HepG2 (cell line): ENCODE measurements around the gene MYCBPAP. TPM values are rescaled to one million over a fixed set of nuclear protein-coding genes. Genes with fewer than 3 reads are reported as not detected.
A peak's percentile ranks its signal among the peaks of the same experiment; 100 is the strongest.

ENCODE experiments used
- ATAC-seq: fragments of 200-7000 bp; cut with Tn5 transposase; 3 replicates; pipeline ENCODE4 v1.9.1; 2020; ENCODE audit warnings: mild to moderate bottlenecking, moderate library complexity
- BruUV-seq: library from RNA; stranded (reverse); fragments of 400-500 nt; replicated peaks from 2 replicates; lab custom pipeline; 2021; lab: Mats Ljungman, UMichigan
- CTCF ChIA-PET: fragments of 300-600 bp; formaldehyde crosslinking; extraction: SDS; loops from one replicate; lab custom pipeline; 2021; ENCODE audit warnings: low total read pairs, inconsistent platforms, low intra/inter-chr PET ratio; lab: Yijun Ruan, JAX
- POLR2A ChIA-PET: fragments of 350-600 bp; sonication (Branson Sonifier 250); formaldehyde crosslinking; loops from one replicate; lab custom pipeline; 2020; ENCODE audit warnings: antibody characterized with exemption, inconsistent platforms; lab: Yijun Ruan, JAX
- DNase-seq: peaks from one replicate; pipeline ENCODE4 v3.0.0-alpha.2; 2015; ENCODE audit warnings: low spot score
- FAIRE-seq: peaks from 3 replicates; lab custom pipeline; 2011; peaks lifted over from hg19 to GRCh38; lab: Jason Lieb, UNC
- H2AFZ ChIP-seq: one replicate; pipeline ENCODE4 v1.6.1; 2011; ENCODE audit warnings: low read length, inconsistent platforms
- H3K27ac ChIP-seq: fragments of 300-600 bp; 3 replicates; pipeline ENCODE4 v1.8.0; 2011; ENCODE audit warnings: mixed run types, mild to moderate bottlenecking, mixed read lengths, low read length, inconsistent platforms; ENCODE audit not compliant: insufficient read depth; ENCODE audit errors: extremely low read length
- H3K27me3 ChIP-seq, 2 experiments: fragments of 200-600 bp in 1 of 2; 2 replicates in 1 of 2; 3 replicates in 1 of 2; pipeline versions ENCODE4 v1.6.0 to v1.8.0; 2011; ENCODE audit warnings: low read length in 2 of 2, mild to moderate bottlenecking in 2 of 2, moderate library complexity in 2 of 2, inconsistent platforms in 1 of 2; ENCODE audit not compliant: insufficient read depth in 2 of 2, control insufficient read depth in 1 of 2
- H3K36me3 ChIP-seq, 2 experiments: fragments of 200-600 bp in 1 of 2; replicated peaks in 1 of 2; 2 replicates in 1 of 2; 3 replicates in 1 of 2; pipeline versions ENCODE4 v1.5.1 to v1.8.0; 2011; ENCODE audit warnings: low read length in 2 of 2, inconsistent platforms in 1 of 2; ENCODE audit not compliant: insufficient read depth in 2 of 2, control insufficient read depth in 1 of 2
- H3K4me1 ChIP-seq: 2 replicates; pipeline ENCODE4 v1.5.1; 2012; ENCODE audit warnings: low read length, inconsistent platforms; ENCODE audit not compliant: insufficient read depth
- H3K4me2 ChIP-seq: 2 replicates; pipeline ENCODE4 v1.6.0; 2011; ENCODE audit warnings: low read depth, low read length, inconsistent platforms
- H3K4me3 ChIP-seq, 3 experiments: fragments of 200-600 bp in 1 of 3; sonication (generic), shearing (Covaris generic) in 1 of 3; replicated peaks in 1 of 3; 2 replicates each; pipeline ENCODE4 v1.5.1; 2011 to 2016; ENCODE audit warnings: low read length in 3 of 3, inconsistent platforms in 2 of 3, low read depth in 2 of 3, mild to moderate bottlenecking in 2 of 3, control low read depth in 1 of 3, mixed read lengths in 1 of 3; ENCODE audit not compliant: insufficient read depth in 1 of 3
- H3K79me2 ChIP-seq: one replicate; pipeline ENCODE4 v1.6.1; 2011; ENCODE audit warnings: low read length, inconsistent platforms; ENCODE audit not compliant: insufficient read depth
- H3K9ac ChIP-seq: 2 replicates; pipeline ENCODE4 v1.6.0; 2011; ENCODE audit warnings: mild to moderate bottlenecking, low read depth, low read length, inconsistent platforms; ENCODE audit not compliant: insufficient read depth
- H3K9me3 ChIP-seq: 2 replicates; pipeline ENCODE4 v1.5.1; 2012; ENCODE audit warnings: mild to moderate bottlenecking, low read length
- H4K20me1 ChIP-seq: 2 replicates; pipeline ENCODE4 v1.6.0; 2011; ENCODE audit warnings: inconsistent platforms, mild to moderate bottlenecking, low read length, moderate library complexity; ENCODE audit not compliant: insufficient read depth
- FOXA3 ChIP-seq: IDR thresholded peaks from 2 replicates; pipeline ENCODE4 v1.6.1; 2016; ENCODE audit warnings: missing genetic modification reagents, missing compliant biosample characterization
- HNRNPL ChIP-seq: fragments of 200-400 bp; formaldehyde crosslinking; IDR thresholded peaks from 2 replicates; pipeline ENCODE4 v1.6.1; 2017; ENCODE audit warnings: mild to moderate bottlenecking, low read depth, low read length
- RBFOX2 ChIP-seq: fragments of 200-400 bp; formaldehyde crosslinking; IDR thresholded peaks from 2 replicates; pipeline ENCODE4 v1.6.1; 2017; ENCODE audit warnings: low read depth, mild to moderate bottlenecking, low read length
- SAP130 ChIP-seq: IDR thresholded peaks from 2 replicates; pipeline ENCODE4 v1.6.1; 2016; ENCODE audit warnings: low read depth
- SIN3A ChIP-seq: IDR thresholded peaks from 2 replicates; pipeline ENCODE4 v1.6.1; 2011; ENCODE audit warnings: low read depth, mild to moderate bottlenecking, control low read depth, low read length, borderline replicate concordance
- SP140L ChIP-seq: sonication (generic); formaldehyde crosslinking; IDR thresholded peaks from 2 replicates; pipeline ENCODE4 v1.4.0; 2020; ENCODE audit warnings: missing genetic modification reagents, borderline replicate concordance
- SPEN ChIP-seq: sonication (generic); formaldehyde crosslinking; IDR thresholded peaks from 2 replicates; pipeline ENCODE4 v1.5.1; 2020; ENCODE audit warnings: low read depth, mild to moderate bottlenecking, missing genetic modification reagents
- U2AF2 ChIP-seq: fragments of 200-400 bp; formaldehyde crosslinking; IDR thresholded peaks from 2 replicates; pipeline ENCODE4 v1.6.1; 2017; ENCODE audit warnings: low read depth, mild to moderate bottlenecking, low read length
- ZBTB3 ChIP-seq: sonication (generic); formaldehyde crosslinking; IDR thresholded peaks from 2 replicates; pipeline ENCODE4 v1.4.0; 2020; ENCODE audit warnings: low read depth, mild to moderate bottlenecking, moderate library complexity, missing genetic modification reagents, borderline replicate concordance
- ZNF33B ChIP-seq: sonication (generic); formaldehyde crosslinking; IDR thresholded peaks from 2 replicates; pipeline ENCODE4 v1.5.1; 2020; ENCODE audit warnings: mild to moderate bottlenecking, missing genetic modification reagents
- ZNF350 ChIP-seq: sonication (generic); formaldehyde crosslinking; IDR thresholded peaks from 2 replicates; pipeline ENCODE4 v1.4.0; 2020; ENCODE audit warnings: mild to moderate bottlenecking, low read depth, missing genetic modification reagents, borderline replicate concordance
- WGBS: methylation state at CpG from one replicate; pipeline ENCODE4 v1.1.6; 2017; ENCODE audit warnings: low lambda C conversion rate; 5-methylcytosine and 5-hydroxymethylcytosine counted together
- in situ Hi-C: cut with HindIII; loops from 2 replicates; pipeline ENCODE4 v1.10.0; 2017; ENCODE audit warnings: low pct_unique_long_range_greater_than_20kb; ENCODE audit not compliant: extremely low pct_ligation_motif_present
- intact Hi-C: fragments of 100-400 bp; cut with micrococcal nuclease; formaldehyde crosslinking; loops from one replicate; pipeline ENCODE4 v1.10.0; 2022; ENCODE audit not compliant: unreplicated experiment
- polyA plus RNA-seq, 8 experiments: library from polyadenylated mRNA; depleted of rRNA in 3 of 8; stranded (reverse) in 7 of 8; unstranded in 1 of 8; fragments of >200 nt; fragmentation: Illumina TruSeq in 4 of 8; extraction: Trizol in 4 of 8; gene quantifications; 2 replicates each; pipeline versions ENCODE4 v1.2.1 to v1.2.3, GENCODE V29; 2011 to 2016; ENCODE audit warnings: low read depth in 4 of 8, missing spikeins in 1 of 8, mixed read lengths in 1 of 8; ENCODE audit not compliant: insufficient read depth in 1 of 8
- total RNA-seq, 5 experiments: library from RNA; depleted of rRNA; stranded (reverse); fragments of >200 nt; fragmentation: Illumina TruSeq; extraction: Trizol; gene quantifications; 2 replicates each; pipeline ENCODE4 v1.2.3, GENCODE V29; 2016; ENCODE audit warnings: low read depth in 1 of 5
- TF ChIP-seq, protein P1 (sequence below): sonication (generic); formaldehyde crosslinking; IDR thresholded peaks from 2 replicates; pipeline ENCODE4 v1.5.0; 2020; ENCODE audit warnings: mild to moderate bottlenecking, missing genetic modification reagents, moderate library complexity
- TF ChIP-seq, protein P2 (sequence below): sonication (generic); formaldehyde crosslinking; IDR thresholded peaks from 2 replicates; pipeline ENCODE4 v1.5.0; 2020; ENCODE audit warnings: missing genetic modification reagents
- TF ChIP-seq, protein P3 (sequence below): sonication (generic); formaldehyde crosslinking; IDR thresholded peaks from 2 replicates; pipeline ENCODE4 v1.4.0; 2020; ENCODE audit warnings: missing genetic modification reagents

MYCBPAP gene
- total and polyA plus RNA-seq, 2 of the 13 experiments (the other 11 are each of a cell fraction or from before 2014, with no cell fraction given): 0.22 to 0.24 TPM

GRCh38 chr17:50573866-50574611 is 65.8 kb downstream of the MYCBPAP start (continued):
- no peak for TF ChIP-seq ZNF350 (CRISPR knock-in tag)

DNA sequence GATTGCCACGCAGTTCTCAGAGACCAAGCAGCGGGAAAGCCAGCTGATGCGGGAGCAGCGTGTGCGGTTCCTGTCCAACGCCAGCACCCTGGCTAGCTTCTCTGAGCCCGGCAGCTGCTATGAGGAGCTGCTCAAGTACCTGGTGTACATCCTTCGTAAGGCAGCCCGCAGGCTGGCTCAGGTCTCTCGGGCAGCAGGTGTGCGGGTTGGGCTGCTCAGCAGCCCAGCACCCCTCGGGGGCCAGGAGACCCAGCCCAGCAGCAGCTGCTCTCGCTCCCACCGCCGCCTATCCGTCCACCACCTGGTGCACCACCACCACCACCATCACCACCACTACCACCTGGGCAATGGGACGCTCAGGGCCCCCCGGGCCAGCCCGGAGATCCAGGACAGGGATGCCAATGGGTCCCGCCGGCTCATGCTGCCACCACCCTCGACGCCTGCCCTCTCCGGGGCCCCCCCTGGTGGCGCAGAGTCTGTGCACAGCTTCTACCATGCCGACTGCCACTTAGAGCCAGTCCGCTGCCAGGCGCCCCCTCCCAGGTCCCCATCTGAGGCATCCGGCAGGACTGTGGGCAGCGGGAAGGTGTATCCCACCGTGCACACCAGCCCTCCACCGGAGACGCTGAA is 67.5 kb downstream of the MYCBPAP start:
- peak; percentile 68 for ATAC-seq
- ChIA-PET POLR2A (interaction anchor here (1.2 kb wide), 1 partner anchor 8 kb away, joined by 3 read pairs; no protein-coding TSS in a partner anchor), CTCF (interaction anchor here (1.5 kb wide), 1 partner anchor 25 kb away, joined by 4 read pairs; no protein-coding TSS in a partner anchor)
- H4K20me1 ChIP-seq: no peaks in the 10 kb centered on the region
- H3K4me2 ChIP-seq: no peak overlapping the region
- TF ChIP-seq SP140L: no peak
- TF ChIP-seq U2AF2: no peak
- TF ChIP-seq SIN3A: no peak
- TF ChIP-seq SPEN: no peak
- peak; percentile 84 for TF ChIP-seq HNRNPL
- no peak for TF ChIP-seq ZNF33B (CRISPR knock-in tag)
- TF ChIP-seq SAP130: no peak
- TF ChIP-seq FOXA3: no peak
- no peak for TF ChIP-seq ZBTB3 (CRISPR knock-in tag)
- TF ChIP-seq, protein P1, sequence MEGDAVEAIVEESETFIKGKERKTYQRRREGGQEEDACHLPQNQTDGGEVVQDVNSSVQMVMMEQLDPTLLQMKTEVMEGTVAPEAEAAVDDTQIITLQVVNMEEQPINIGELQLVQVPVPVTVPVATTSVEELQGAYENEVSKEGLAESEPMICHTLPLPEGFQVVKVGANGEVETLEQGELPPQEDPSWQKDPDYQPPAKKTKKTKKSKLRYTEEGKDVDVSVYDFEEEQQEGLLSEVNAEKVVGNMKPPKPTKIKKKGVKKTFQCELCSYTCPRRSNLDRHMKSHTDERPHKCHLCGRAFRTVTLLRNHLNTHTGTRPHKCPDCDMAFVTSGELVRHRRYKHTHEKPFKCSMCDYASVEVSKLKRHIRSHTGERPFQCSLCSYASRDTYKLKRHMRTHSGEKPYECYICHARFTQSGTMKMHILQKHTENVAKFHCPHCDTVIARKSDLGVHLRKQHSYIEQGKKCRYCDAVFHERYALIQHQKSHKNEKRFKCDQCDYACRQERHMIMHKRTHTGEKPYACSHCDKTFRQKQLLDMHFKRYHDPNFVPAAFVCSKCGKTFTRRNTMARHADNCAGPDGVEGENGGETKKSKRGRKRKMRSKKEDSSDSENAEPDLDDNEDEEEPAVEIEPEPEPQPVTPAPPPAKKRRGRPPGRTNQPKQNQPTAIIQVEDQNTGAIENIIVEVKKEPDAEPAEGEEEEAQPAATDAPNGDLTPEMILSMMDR (CRISPR knock-in tag): peak; percentile 53
- TF ChIP-seq RBFOX2: no peak
- TF ChIP-seq, protein P2, sequence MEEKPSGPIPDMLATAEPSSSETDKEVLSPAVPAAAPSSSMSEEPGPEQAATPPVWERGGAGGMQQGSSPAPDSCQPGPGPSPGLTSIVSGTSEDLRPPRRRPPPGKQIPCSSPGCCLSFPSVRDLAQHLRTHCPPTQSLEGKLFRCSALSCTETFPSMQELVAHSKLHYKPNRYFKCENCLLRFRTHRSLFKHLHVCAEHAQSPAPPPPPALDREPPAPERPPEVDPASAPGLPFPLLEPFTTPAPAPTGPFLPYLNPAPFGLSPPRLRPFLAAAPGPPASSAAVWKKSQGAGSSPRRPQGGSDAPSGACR (CRISPR knock-in tag): no peak
- TF ChIP-seq, protein P3, sequence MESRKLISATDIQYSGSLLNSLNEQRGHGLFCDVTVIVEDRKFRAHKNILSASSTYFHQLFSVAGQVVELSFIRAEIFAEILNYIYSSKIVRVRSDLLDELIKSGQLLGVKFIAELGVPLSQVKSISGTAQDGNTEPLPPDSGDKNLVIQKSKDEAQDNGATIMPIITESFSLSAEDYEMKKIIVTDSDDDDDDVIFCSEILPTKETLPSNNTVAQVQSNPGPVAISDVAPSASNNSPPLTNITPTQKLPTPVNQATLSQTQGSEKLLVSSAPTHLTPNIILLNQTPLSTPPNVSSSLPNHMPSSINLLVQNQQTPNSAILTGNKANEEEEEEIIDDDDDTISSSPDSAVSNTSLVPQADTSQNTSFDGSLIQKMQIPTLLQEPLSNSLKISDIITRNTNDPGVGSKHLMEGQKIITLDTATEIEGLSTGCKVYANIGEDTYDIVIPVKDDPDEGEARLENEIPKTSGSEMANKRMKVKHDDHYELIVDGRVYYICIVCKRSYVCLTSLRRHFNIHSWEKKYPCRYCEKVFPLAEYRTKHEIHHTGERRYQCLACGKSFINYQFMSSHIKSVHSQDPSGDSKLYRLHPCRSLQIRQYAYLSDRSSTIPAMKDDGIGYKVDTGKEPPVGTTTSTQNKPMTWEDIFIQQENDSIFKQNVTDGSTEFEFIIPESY: 0 out of 2 replicates have a peak, but pooled peaks have one; percentile 40
- H3K9me3 ChIP-seq: no peaks in the 10 kb centered on the region
- intact Hi-C loops: no loop called here
- 53% methylated on average over 15 of the region's 33 CpGs for WGBS
- no peak for DNase-seq
- H2AFZ ChIP-seq: no peak overlapping the region
- no TSS peak for BruUV-seq
- no peaks in the 10 kb centered on the region for H3K36me3 ChIP-seq
- H3K4me3 ChIP-seq: no peak overlapping the region
- in situ Hi-C loops: no loop called here
- no peak overlapping the region for H3K9ac ChIP-seq
- no peaks in the 10 kb centered on the region for H3K4me1 ChIP-seq
- H3K79me2 ChIP-seq: no peaks in the 10 kb centered on the region
- no peak overlapping the region for H3K27ac ChIP-seq
- peaks cover 21 to 89% of the 10 kb centered on the region in 2 experiments for H3K27me3 ChIP-seq
- no peak for FAIRE-seq
